ENCODE measurements around the gene L3HYPDH.

Gene L3HYPDH

DNA sequence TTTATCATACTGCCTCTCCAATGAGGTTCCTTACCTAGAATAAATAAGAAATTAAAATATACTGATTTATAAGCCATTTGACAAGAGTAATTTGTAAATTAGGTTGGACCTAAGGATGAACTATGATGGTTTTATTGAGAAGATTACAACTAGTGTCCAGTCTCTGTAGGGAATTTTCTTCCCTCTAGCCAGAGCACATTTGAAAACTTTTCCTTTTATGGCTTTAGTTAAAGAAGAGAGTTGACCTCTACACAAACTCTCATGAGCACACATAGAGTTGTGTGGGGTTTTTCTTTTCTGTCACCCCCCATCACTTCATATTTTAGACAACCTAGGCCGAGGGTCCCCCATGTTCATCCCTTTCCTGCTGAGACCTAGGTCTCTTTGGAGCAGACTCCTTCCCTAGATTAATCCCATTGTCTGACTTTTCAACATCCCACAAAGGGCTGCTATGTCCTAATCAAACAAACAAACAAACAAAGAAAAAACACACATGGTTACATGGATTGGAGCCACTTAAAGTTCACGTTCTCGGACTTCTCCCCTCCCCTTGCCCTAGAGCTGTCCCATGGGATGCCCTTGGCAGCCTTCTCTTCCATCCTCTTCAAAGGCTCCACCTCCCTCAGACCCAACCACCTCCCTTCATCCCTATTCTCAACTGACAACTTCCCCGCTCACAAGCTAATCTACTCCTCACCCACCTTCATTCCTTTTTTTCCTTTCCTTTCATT, 59.7 kb downstream of the L3HYPDH start:
- DNase-seq, result no peak

Data from NCI-H446 treated with DMSO at 0.1 percent for 48 hours (cell line).